Thyroid gland (tissue), 4 donors: ENCODE data around the gene ALDH2.
A peak's percentile ranks its signal among the peaks of the same experiment; 100 is the strongest.

Experiments
- POLR2A ChIP-seq, 2 donors: fragments of 450-650 bp; IDR thresholded peaks; one replicate each; pipeline ENCODE4 v1.6.1; 2017; ENCODE audit warnings: antibody characterized with exemption in 2 of 2, mild to moderate bottlenecking in 2 of 2, moderate library complexity in 1 of 2
- TF ChIP-seq, protein P1 (sequence below), 6 experiments: fragments of 200-600 bp in 3 of 6; fragments of 450-650 bp in 3 of 6; sonication (generic) in 3 of 6; IDR thresholded peaks; one replicate each; pipeline ENCODE4 v1.5.1; 2016 to 2019; ENCODE audit warnings: antibody characterized with exemption in 6 of 6, mild to moderate bottlenecking in 2 of 6, inconsistent platforms in 1 of 6, moderate library complexity in 1 of 6

DNA sequence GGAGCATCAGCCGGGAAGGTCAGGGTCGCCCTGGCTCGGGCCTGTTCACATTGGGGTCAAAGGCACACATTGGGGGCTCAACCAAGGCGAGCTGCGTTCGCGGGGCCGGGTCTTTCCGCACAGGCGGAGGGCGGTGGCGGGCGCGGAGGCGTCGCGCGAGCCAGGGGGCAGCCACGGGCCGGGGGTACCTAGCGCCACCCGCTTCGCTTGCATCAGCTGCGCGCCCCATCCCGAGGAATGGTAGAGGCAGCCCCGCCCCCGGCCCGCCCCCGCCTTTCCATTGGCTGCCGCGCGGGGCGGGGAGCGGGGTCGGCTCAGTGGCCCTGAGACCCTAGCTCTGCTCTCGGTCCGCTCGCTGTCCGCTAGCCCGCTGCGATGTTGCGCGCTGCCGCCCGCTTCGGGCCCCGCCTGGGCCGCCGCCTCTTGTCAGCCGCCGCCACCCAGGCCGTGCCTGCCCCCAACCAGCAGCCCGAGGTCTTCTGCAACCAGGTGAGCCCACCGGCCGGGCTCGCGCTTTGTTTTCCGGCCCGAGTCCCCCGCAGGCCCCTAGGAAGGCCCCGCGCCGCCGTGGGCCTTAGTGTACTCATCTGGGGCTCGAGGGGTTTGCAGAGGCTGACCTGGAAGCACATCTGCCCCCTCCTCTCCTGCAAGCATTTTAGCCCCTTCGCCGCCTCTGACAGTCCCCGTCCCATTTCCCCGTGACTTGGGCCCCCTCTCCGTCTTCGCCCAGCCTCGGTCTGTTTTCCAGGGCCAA is at the start of gene ALDH2:
- peak; percentile 11 to 91 for TF ChIP-seq POLR2A (IDR thresholded peaks at IDR 0.05)
- TF ChIP-seq, protein P1, sequence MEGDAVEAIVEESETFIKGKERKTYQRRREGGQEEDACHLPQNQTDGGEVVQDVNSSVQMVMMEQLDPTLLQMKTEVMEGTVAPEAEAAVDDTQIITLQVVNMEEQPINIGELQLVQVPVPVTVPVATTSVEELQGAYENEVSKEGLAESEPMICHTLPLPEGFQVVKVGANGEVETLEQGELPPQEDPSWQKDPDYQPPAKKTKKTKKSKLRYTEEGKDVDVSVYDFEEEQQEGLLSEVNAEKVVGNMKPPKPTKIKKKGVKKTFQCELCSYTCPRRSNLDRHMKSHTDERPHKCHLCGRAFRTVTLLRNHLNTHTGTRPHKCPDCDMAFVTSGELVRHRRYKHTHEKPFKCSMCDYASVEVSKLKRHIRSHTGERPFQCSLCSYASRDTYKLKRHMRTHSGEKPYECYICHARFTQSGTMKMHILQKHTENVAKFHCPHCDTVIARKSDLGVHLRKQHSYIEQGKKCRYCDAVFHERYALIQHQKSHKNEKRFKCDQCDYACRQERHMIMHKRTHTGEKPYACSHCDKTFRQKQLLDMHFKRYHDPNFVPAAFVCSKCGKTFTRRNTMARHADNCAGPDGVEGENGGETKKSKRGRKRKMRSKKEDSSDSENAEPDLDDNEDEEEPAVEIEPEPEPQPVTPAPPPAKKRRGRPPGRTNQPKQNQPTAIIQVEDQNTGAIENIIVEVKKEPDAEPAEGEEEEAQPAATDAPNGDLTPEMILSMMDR (IDR thresholded peaks at IDR 0.05), result no peak
